ENCODE results near the gene NXPE2.

NXPE2 gene

DNA sequence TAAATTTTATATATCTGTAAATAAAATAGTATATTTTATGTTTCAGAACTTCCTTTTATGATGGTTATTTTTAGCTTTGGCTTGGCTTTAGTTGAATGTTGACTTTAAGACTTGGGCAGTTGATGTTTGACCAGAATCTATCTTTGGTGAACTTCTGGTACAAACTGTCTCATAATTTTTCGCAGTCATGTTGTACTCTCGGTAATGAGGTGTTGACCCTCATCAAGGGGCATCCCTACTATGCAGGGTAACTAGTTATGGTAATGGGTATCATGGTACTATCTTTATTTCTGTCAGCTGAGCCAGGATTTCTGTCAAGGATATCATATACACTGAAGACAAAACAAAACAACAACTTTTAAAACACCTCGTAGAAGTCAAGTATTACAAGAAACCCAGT lies 67.7 kb downstream of the NXPE2 start:
- no peak for DNase-seq
